ENCODE data around the gene STXBP2. TPM values are rescaled to one million over a fixed set of nuclear protein-coding genes. Genes with fewer than 3 reads are reported as not detected.

Gene STXBP2
- total RNA-seq, 2 donors from 2014 or later: 256 to 274 TPM

- Mint-ChIP-seq H3K4me3 (peak overlapping the region; percentile 73), H3K36me3 (ENCODE audit: low read depth) (no peaks in the 10 kb centered on the region), H3K27me3 (no peaks in the 10 kb centered on the region), H3K4me1 (peaks cover 13% of the 10 kb centered on the region), H3K27ac (peak overlapping the region; percentile 88)
- DNase-seq (no peak), ATAC-seq (peak; percentile 94)
- H3K9me3 ChIP-seq (ENCODE audit: control insufficient read depth, low read length, poor library complexity, severe bottlenecking): no peaks in the 10 kb centered on the region
Measured at GRCh38 chr19:7658219-7658686, 21.3 kb downstream of the STXBP2 start.

- Mint-ChIP-seq H3K4me1 (peaks cover 12% of the 10 kb centered on the region), H3K27me3 (no peaks in the 10 kb centered on the region), H3K27ac (no peak overlapping the region), H3K36me3 (ENCODE audit: low read depth) (no peaks in the 10 kb centered on the region), H3K4me3 (no peak overlapping the region)
- DNase-seq (no peak), ATAC-seq (no peak)
- H3K9me3 ChIP-seq (ENCODE audit: control insufficient read depth, low read length, poor library complexity, severe bottlenecking): no peaks in the 10 kb centered on the region
Measured at GRCh38 chr19:7661744-7662538, 25.0 kb downstream of the STXBP2 start.

GRCh38 chr19:7662657-7663056 lies 25.7 kb downstream of the STXBP2 start:
- no peak for DNase-seq
- Mint-ChIP-seq H3K27ac (no peak overlapping the region), H3K4me1 (peaks cover 8% of the 10 kb centered on the region), H3K4me3 (no peak overlapping the region), H3K36me3 (ENCODE audit: low read depth) (no peaks in the 10 kb centered on the region), H3K27me3 (no peaks in the 10 kb centered on the region)
- H3K9me3 ChIP-seq (ENCODE audit: control insufficient read depth, low read length, poor library complexity, severe bottlenecking): no peaks in the 10 kb centered on the region
- ATAC-seq: no peak

- no peak overlapping the region for H3K4me3 Mint-ChIP-seq
- H3K4me1 Mint-ChIP-seq: peaks cover 3% of the 10 kb centered on the region
Measured at GRCh38 chr19:7663706-7664105, 26.8 kb downstream of the STXBP2 start.

GRCh38 chr19:7665076-7665475 lies 28.2 kb downstream of the STXBP2 start:
- no peak for DNase-seq
- peaks cover 4% of the 10 kb centered on the region for H3K36me3 Mint-ChIP-seq (ENCODE audit: low read depth)
- no peak overlapping the region for H3K27ac Mint-ChIP-seq
- ATAC-seq: no peak
- peaks cover 8% of the 10 kb centered on the region for H3K4me1 Mint-ChIP-seq
- peaks cover 12% of the 10 kb centered on the region for H3K27me3 Mint-ChIP-seq
- H3K4me3 Mint-ChIP-seq: no peak overlapping the region
- H3K9me3 ChIP-seq (ENCODE audit: control insufficient read depth, low read length, poor library complexity, severe bottlenecking): no peaks in the 10 kb centered on the region

More at GRCh38 chr19:7663706-7664105, 26.8 kb downstream of the STXBP2 start:
- no peak for DNase-seq
- H3K9me3 ChIP-seq (ENCODE audit: control insufficient read depth, low read length, poor library complexity, severe bottlenecking): no peaks in the 10 kb centered on the region
- Mint-ChIP-seq H3K27ac (no peak overlapping the region), H3K36me3 (ENCODE audit: low read depth) (no peaks in the 10 kb centered on the region), H3K27me3 (peaks cover 2% of the 10 kb centered on the region)
- ATAC-seq: no peak

GRCh38 chr19:7668842-7669241 lies 31.9 kb downstream of the STXBP2 start, which contains the start of gene RETN:
Gene RETN (plus strand): TSS chr19:7669049. CDS start chr19:7669327, 278 bp downstream.
- H3K4me1 Mint-ChIP-seq: peaks cover 13% of the 10 kb centered on the region
- DNase-seq (no peak), ATAC-seq (no peak)
- peak within 1 kb of the TSS; percentile 72 for H3K4me3 Mint-ChIP-seq
- peaks cover 5% of the 10 kb centered on the region for H3K36me3 Mint-ChIP-seq (ENCODE audit: low read depth)
- H3K27ac Mint-ChIP-seq: no peak within 1 kb of the TSS
- no peaks in the 10 kb centered on the region for H3K9me3 ChIP-seq (ENCODE audit: control insufficient read depth, low read length, poor library complexity, severe bottlenecking)
- peaks cover 38% of the 10 kb centered on the region for H3K27me3 Mint-ChIP-seq

- no peaks in the 10 kb centered on the region for H3K9me3 ChIP-seq (ENCODE audit: control insufficient read depth, low read length, poor library complexity, severe bottlenecking)
- H3K36me3 Mint-ChIP-seq (ENCODE audit: low read depth): peaks cover 5% of the 10 kb centered on the region
- ATAC-seq (no peak), DNase-seq (no peak)
- H3K27me3 Mint-ChIP-seq: peaks cover 44% of the 10 kb centered on the region
- H3K4me3 Mint-ChIP-seq: peak overlapping the region; percentile 72
- peaks cover 14% of the 10 kb centered on the region for H3K4me1 Mint-ChIP-seq
- no peak overlapping the region for H3K27ac Mint-ChIP-seq
Measured at GRCh38 chr19:7669641-7670040, 32.7 kb downstream of the STXBP2 start.

GRCh38 chr19:7670150-7670783 lies 33.4 kb downstream of the STXBP2 start:
- peak overlapping the region; percentile 67 for H3K4me3 Mint-ChIP-seq
- no peak overlapping the region for H3K27ac Mint-ChIP-seq
- peaks cover 5% of the 10 kb centered on the region for H3K36me3 Mint-ChIP-seq (ENCODE audit: low read depth)
- H3K9me3 ChIP-seq (ENCODE audit: control insufficient read depth, low read length, poor library complexity, severe bottlenecking): no peaks in the 10 kb centered on the region
- peaks cover 14% of the 10 kb centered on the region for H3K4me1 Mint-ChIP-seq
- peaks cover 44% of the 10 kb centered on the region for H3K27me3 Mint-ChIP-seq
- ATAC-seq: peak; percentile 68
- no peak for DNase-seq

GRCh38 chr19:7670790-7671189 lies 33.9 kb downstream of the STXBP2 start:
- no peak overlapping the region for H3K27ac Mint-ChIP-seq
- H3K36me3 Mint-ChIP-seq (ENCODE audit: low read depth): peaks cover 5% of the 10 kb centered on the region
- no peak for DNase-seq
- no peak overlapping the region for H3K4me3 Mint-ChIP-seq
- ATAC-seq: peak; percentile 20
- peaks cover 47% of the 10 kb centered on the region for H3K27me3 Mint-ChIP-seq
- H3K4me1 Mint-ChIP-seq: peaks cover 14% of the 10 kb centered on the region
- no peaks in the 10 kb centered on the region for H3K9me3 ChIP-seq (ENCODE audit: control insufficient read depth, low read length, poor library complexity, severe bottlenecking)

- no peak overlapping the region for H3K27ac Mint-ChIP-seq
Measured at GRCh38 chr19:7672522-7672921, 35.6 kb downstream of the STXBP2 start.

GRCh38 chr19:7674010-7675005 lies 37.4 kb downstream of the STXBP2 start:
- peak; percentile 32 for ATAC-seq
- Mint-ChIP-seq H3K27ac (peak overlapping the region; percentile 9), H3K4me1 (peaks cover 34% of the 10 kb centered on the region)

More at GRCh38 chr19:7672522-7672921, 35.6 kb downstream of the STXBP2 start:
- H3K4me1 Mint-ChIP-seq: peaks cover 26% of the 10 kb centered on the region
- H3K27me3 Mint-ChIP-seq: peaks cover 62% of the 10 kb centered on the region
- no peaks in the 10 kb centered on the region for H3K9me3 ChIP-seq (ENCODE audit: control insufficient read depth, low read length, poor library complexity, severe bottlenecking)
- ATAC-seq (no peak), DNase-seq (no peak)
- H3K4me3 Mint-ChIP-seq: no peak overlapping the region
- peaks cover 5% of the 10 kb centered on the region for H3K36me3 Mint-ChIP-seq (ENCODE audit: low read depth)

GRCh38 chr19:7676376-7676775 lies 39.5 kb downstream of the STXBP2 start:
- ATAC-seq: no peak
- Mint-ChIP-seq H3K36me3 (ENCODE audit: low read depth) (no peaks in the 10 kb centered on the region), H3K27ac (peak overlapping the region; percentile 53), H3K4me3 (no peak overlapping the region), H3K4me1 (peaks cover 38% of the 10 kb centered on the region), H3K27me3 (peaks cover 42% of the 10 kb centered on the region)
- no peak for DNase-seq
- H3K9me3 ChIP-seq (ENCODE audit: control insufficient read depth, low read length, poor library complexity, severe bottlenecking): no peaks in the 10 kb centered on the region

More at GRCh38 chr19:7674010-7675005, 37.4 kb downstream of the STXBP2 start:
- no peaks in the 10 kb centered on the region for H3K9me3 ChIP-seq (ENCODE audit: control insufficient read depth, low read length, poor library complexity, severe bottlenecking)
- Mint-ChIP-seq H3K4me3 (no peak overlapping the region), H3K27me3 (peaks cover 57% of the 10 kb centered on the region), H3K36me3 (ENCODE audit: low read depth) (peaks cover 4% of the 10 kb centered on the region)
- no peak for DNase-seq
